Measurements from ENCODE around the gene PI4KA.

DNA sequence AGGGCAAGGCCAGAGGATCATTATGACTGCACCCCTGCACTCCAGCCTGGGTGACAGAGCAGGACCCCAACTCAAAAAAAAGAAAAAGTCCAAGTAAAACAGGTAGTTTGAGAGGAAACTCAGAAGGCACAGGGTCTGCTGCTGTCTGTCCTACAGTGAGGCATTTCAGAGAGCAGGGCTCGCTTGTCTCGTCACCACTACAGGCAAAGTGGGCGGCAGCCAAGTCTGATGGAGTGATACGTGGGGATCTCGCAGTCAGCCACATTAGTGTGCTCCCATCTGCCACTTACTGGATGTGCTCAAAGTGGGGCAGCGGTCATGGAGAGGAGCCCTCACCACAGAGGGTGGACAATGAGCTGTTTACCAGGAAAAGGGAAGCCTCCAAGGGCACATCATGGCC is 42.1 kb downstream of the PI4KA start:
- no peak for TF ChIP-seq NFIC (IDR thresholded peaks at IDR 0.05; ENCODE audit: borderline replicate concordance)
- TF ChIP-seq GATA2 (CRISPR knock-in tag; IDR thresholded peaks at IDR 0.05) = no peak
- TF ChIP-seq, protein P1, sequence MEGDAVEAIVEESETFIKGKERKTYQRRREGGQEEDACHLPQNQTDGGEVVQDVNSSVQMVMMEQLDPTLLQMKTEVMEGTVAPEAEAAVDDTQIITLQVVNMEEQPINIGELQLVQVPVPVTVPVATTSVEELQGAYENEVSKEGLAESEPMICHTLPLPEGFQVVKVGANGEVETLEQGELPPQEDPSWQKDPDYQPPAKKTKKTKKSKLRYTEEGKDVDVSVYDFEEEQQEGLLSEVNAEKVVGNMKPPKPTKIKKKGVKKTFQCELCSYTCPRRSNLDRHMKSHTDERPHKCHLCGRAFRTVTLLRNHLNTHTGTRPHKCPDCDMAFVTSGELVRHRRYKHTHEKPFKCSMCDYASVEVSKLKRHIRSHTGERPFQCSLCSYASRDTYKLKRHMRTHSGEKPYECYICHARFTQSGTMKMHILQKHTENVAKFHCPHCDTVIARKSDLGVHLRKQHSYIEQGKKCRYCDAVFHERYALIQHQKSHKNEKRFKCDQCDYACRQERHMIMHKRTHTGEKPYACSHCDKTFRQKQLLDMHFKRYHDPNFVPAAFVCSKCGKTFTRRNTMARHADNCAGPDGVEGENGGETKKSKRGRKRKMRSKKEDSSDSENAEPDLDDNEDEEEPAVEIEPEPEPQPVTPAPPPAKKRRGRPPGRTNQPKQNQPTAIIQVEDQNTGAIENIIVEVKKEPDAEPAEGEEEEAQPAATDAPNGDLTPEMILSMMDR (IDR thresholded peaks at IDR 0.05) = no peak
- no peak for TF ChIP-seq TAF1 (IDR thresholded peaks at IDR 0.05; ENCODE audit: borderline replicate concordance, low read depth, low read length)
- no peak for TF ChIP-seq POLR2AphosphoS5 (IDR thresholded peaks at IDR 0.05; ENCODE audit: low read depth, low read length)
- TF ChIP-seq, protein P2, sequence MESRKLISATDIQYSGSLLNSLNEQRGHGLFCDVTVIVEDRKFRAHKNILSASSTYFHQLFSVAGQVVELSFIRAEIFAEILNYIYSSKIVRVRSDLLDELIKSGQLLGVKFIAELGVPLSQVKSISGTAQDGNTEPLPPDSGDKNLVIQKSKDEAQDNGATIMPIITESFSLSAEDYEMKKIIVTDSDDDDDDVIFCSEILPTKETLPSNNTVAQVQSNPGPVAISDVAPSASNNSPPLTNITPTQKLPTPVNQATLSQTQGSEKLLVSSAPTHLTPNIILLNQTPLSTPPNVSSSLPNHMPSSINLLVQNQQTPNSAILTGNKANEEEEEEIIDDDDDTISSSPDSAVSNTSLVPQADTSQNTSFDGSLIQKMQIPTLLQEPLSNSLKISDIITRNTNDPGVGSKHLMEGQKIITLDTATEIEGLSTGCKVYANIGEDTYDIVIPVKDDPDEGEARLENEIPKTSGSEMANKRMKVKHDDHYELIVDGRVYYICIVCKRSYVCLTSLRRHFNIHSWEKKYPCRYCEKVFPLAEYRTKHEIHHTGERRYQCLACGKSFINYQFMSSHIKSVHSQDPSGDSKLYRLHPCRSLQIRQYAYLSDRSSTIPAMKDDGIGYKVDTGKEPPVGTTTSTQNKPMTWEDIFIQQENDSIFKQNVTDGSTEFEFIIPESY (IDR thresholded peaks at IDR 0.05; ENCODE audit: borderline replicate concordance, low read depth) = no peak
- no peak for TF ChIP-seq RAD21 (IDR thresholded peaks at IDR 0.05; ENCODE audit: low read length)
- no peak for TF ChIP-seq JUND (IDR thresholded peaks at IDR 0.05)
- TF ChIP-seq EZH2phosphoT487 (IDR thresholded peaks at IDR 0.05; ENCODE audit: borderline replicate concordance, low read depth) = no peak
- TF ChIP-seq GABPA (IDR thresholded peaks at IDR 0.05; ENCODE audit: low read depth) = no peak
- TF ChIP-seq ELF1 (IDR thresholded peaks at IDR 0.05) = no peak
- TF ChIP-seq MXI1 (IDR thresholded peaks at IDR 0.05; ENCODE audit: low read depth, low read length) = no peak
- no peak for TF ChIP-seq PBX3 (IDR thresholded peaks at IDR 0.05)

All from SK-N-SH (cell line).